ENCODE results near the gene ST3GAL3. TPM values are rescaled to one million over a fixed set of nuclear protein-coding genes. Genes with fewer than 3 reads are reported as not detected.

ST3GAL3 gene
- total RNA-seq, 1 experiment from 2014 or later, result 8.3 TPM

GRCh38 chr1:43805340-43805739 lies 98.0 kb downstream of the ST3GAL3 start:
- H2BK15ac ChIP-seq (ENCODE audit: low read depth, low read length), result no peak overlapping the region
- no CpG with 5 or more reads among the region's 5 CpGs for WGBS (ENCODE audit: extremely low coverage, insufficient read length, low lambda C conversion rate)
- no peak overlapping the region for H3T11ph ChIP-seq (ENCODE audit: low read length)
- no peak overlapping the region for H2AFZ ChIP-seq (ENCODE audit: low read length)
- H3K4me2 ChIP-seq (ENCODE audit: insufficient read depth, insufficient read length, low read length), result no peak overlapping the region
- H3K56ac ChIP-seq (ENCODE audit: insufficient read length, low read depth, low read length), result no peak overlapping the region
- peaks cover 2% of the 10 kb centered on the region; the same call in 1 of the 2 replicates for H3K4me1 ChIP-seq (ENCODE audit: insufficient read depth, low read length)
- H3K14ac ChIP-seq (ENCODE audit: insufficient read depth, low read length), result no peak overlapping the region
- no peak overlapping the region for H3K27ac ChIP-seq (ENCODE audit: insufficient read length, low read depth, low read length)
- no peak overlapping the region for H4K5ac ChIP-seq (ENCODE audit: insufficient read length, low read depth, low read length)
- no peak overlapping the region for H2BK120ac ChIP-seq (ENCODE audit: low read depth, low read length, poor library complexity, severe bottlenecking)
- Mint-ChIP-seq H3K4me3 (no peak overlapping the region), H3K9me3 (peaks cover 11 to 19% of the 10 kb centered on the region in 2 experiments), H3K36me3 (ENCODE audit: insufficient read depth in 1 of 3, low read depth in 3 of 3) (peaks cover 11 to 21% (median 14%) of the 10 kb centered on the region in 3 experiments), H3K27me3 (ENCODE audit: low read depth) (no peaks in the 10 kb centered on the region; the same call in 1 of the 2 replicates), H3K4me1 (no peaks in the 10 kb centered on the region), H3K27ac (no peak overlapping the region)
- H4K8ac ChIP-seq (replicated peaks; ENCODE audit: insufficient read length, low read depth, low read length), result no peak overlapping the region
- no peak for TF ChIP-seq CTCF (conservative IDR thresholded peaks at IDR 0.05)
- no peaks in the 10 kb centered on the region for H3K23me2 ChIP-seq (ENCODE audit: insufficient read length, low read depth, low read length, poor library complexity, severe bottlenecking)
- no peak overlapping the region for H4K91ac ChIP-seq (ENCODE audit: insufficient read length, low read depth, low read length)
- H3K79me1 ChIP-seq (ENCODE audit: insufficient read depth, low read depth, low read length, poor library complexity, severe bottlenecking), result no peaks in the 10 kb centered on the region
- no peak for DNase-seq
- H4K20me1 ChIP-seq (ENCODE audit: control insufficient read depth, insufficient read depth, insufficient read length), result no peaks in the 10 kb centered on the region
- H3K27me3 ChIP-seq (ENCODE audit: insufficient read depth, low read length), result no peaks in the 10 kb centered on the region
- no peak overlapping the region for H3K18ac ChIP-seq (ENCODE audit: insufficient read length, low read depth, low read length)
- H2BK5ac ChIP-seq (ENCODE audit: insufficient read length, low read length), result no peak overlapping the region
- no peak overlapping the region for H3K9ac ChIP-seq (ENCODE audit: extremely low read depth, insufficient read length, low read length)
- no peak overlapping the region for H2AK5ac ChIP-seq (ENCODE audit: insufficient read length, low read length)
- H3K23ac ChIP-seq (ENCODE audit: insufficient read length, low read depth, low read length), result no peak overlapping the region
- H3K79me2 ChIP-seq (ENCODE audit: insufficient read depth, low read length), result no peaks in the 10 kb centered on the region
- H3K9me3 ChIP-seq (ENCODE audit: control insufficient read depth, low read depth, low read length), result no peaks in the 10 kb centered on the region
- no peak overlapping the region for H2BK20ac ChIP-seq (ENCODE audit: low read depth, low read length, poor library complexity, severe bottlenecking)
- H3K4ac ChIP-seq (ENCODE audit: low read depth, low read length), result no peak overlapping the region
- no peak overlapping the region for H2BK12ac ChIP-seq (ENCODE audit: insufficient read length, low read depth, low read length)
